Activated CD4-positive, alpha-beta T cell treated with anti-CD3 and anti-CD28 coated beads for 36 hours (primary cell): ENCODE data around the gene SDCCAG8. TPM values are rescaled to one million over a fixed set of nuclear protein-coding genes. Genes with fewer than 3 reads are reported as not detected.

Experiments
- ATAC-seq: fragments of 200-7000 bp; cut with Tn5 transposase; one replicate; pipeline ENCODE4 v1.10.0; 2021; ENCODE audit warnings: mild to moderate bottlenecking, moderate library complexity
- CTCF ChIA-PET: fragments of 350-600 bp; sonication (Branson Sonifier 250); formaldehyde crosslinking; loops from one replicate; lab custom pipeline; 2021; ENCODE audit warnings: antibody characterized with exemption; lab: Charles Lee
- POLR2A ChIA-PET: fragments of 350-600 bp; sonication (Branson Sonifier 250); formaldehyde crosslinking; loops from one replicate; lab custom pipeline; 2021; ENCODE audit warnings: antibody characterized with exemption, inconsistent platforms; lab: Charles Lee
- DNase-seq: peaks from one replicate; pipeline ENCODE4 v3.0.0-alpha.2; 2020
- H3K27ac Mint-ChIP-seq: one replicate; pipeline ENCODE4 v1.8.0; 2021; ENCODE audit warnings: mixed read lengths
- H3K27me3 Mint-ChIP-seq: one replicate; pipeline ENCODE4 v1.8.0; 2021; ENCODE audit warnings: mixed read lengths
- H3K36me3 Mint-ChIP-seq: one replicate; pipeline ENCODE4 v1.8.0; 2021; ENCODE audit warnings: low read depth, mixed read lengths
- H3K4me1 Mint-ChIP-seq: one replicate; pipeline ENCODE4 v1.8.0; 2021; ENCODE audit warnings: mixed read lengths
- H3K4me3 Mint-ChIP-seq: one replicate; pipeline ENCODE4 v1.8.0; 2021; ENCODE audit warnings: mild to moderate bottlenecking, moderate library complexity, mixed read lengths
- H3K9me3 Mint-ChIP-seq: one replicate; pipeline ENCODE4 v1.8.0; 2021; ENCODE audit warnings: low read depth, mixed read lengths
- intact Hi-C, 2 experiments: fragments of 100-400 bp; cut with DNase I in 1 of 2; cut with micrococcal nuclease in 1 of 2; formaldehyde crosslinking; loops; one replicate each; pipeline versions ENCODE4 v1.14.2 to v1.15.1; 2022 to 2024; cut with DNase I, micrococcal nuclease
- total RNA-seq, 2 experiments: library from RNA; stranded (reverse); gene quantifications; one replicate each; pipeline ENCODE4 v1.2.3, GENCODE V29; 2021

Gene SDCCAG8
- total RNA-seq, 2 experiments from 2014 or later, result 26.4 to 26.5 TPM

DNA sequence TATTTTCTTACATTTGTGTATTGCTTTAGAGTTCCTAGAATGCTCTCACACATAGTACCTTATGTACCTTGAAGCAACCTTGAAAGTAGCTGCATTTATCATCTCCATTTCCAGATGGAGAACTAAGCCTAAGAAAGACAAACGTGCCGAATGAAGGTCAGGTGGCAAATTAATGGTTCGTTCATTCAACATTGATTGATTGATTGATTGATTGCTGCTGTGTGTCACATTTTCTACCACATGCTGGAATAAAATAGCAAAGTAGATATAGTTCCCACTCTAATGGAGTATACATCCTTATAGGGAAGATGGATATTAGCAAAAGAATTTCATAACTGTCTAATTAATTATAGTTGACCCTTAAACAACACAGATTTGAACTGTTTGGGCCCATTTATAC, 172.2 kb downstream of the SDCCAG8 start:
- ChIA-PET POLR2A (no interaction called here), CTCF (interaction anchor here (1.0 kb wide), 1 partner anchor 9 kb away, joined by 3 read pairs; no protein-coding TSS in a partner anchor)
- H3K9me3 Mint-ChIP-seq, result no peaks in the 10 kb centered on the region
- H3K27ac Mint-ChIP-seq, result no peak overlapping the region
- no peak overlapping the region for H3K4me3 Mint-ChIP-seq
- ATAC-seq, result no peak
- H3K36me3 Mint-ChIP-seq, result peaks cover 13% of the 10 kb centered on the region
- intact Hi-C loops, result no loop called here
- H3K4me1 Mint-ChIP-seq, result no peaks in the 10 kb centered on the region
- no peaks in the 10 kb centered on the region for H3K27me3 Mint-ChIP-seq
- no peak for DNase-seq

DNA sequence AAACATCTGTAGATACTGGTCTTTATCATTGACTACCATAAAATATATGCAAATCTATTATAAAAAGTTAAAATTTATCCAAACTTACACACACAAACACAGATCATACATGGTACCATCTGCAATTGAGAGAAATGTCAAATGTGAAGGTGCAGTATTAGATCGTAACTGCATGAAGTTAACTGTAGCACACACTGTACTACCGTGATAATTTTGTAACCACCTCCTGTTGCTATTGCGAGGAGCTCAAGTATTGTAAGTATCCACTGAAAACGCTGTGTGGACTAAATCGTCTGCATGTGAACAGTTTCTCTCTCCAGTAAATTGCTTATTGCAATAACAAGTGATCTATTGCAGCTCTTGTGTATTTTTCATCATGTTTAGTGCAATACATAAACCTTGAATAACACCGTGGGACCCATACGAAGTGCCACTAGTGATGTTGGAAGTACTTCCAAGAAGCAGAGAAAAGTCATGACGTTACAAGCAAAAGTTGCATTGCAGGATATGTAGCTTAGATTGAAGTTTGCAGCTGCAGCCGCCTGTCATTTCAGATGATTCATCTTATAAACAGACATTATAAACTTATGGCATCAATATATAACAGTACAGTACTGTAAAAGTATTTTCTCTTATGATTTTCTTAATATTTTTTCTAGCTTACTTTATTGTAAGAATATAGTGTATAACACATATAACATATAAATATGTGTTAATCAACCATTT, 172.9 kb downstream of the SDCCAG8 start:
- Mint-ChIP-seq H3K9me3 (no peaks in the 10 kb centered on the region), H3K27me3 (no peaks in the 10 kb centered on the region), H3K36me3 (peaks cover 13% of the 10 kb centered on the region), H3K4me1 (no peaks in the 10 kb centered on the region), H3K27ac (no peak overlapping the region), H3K4me3 (no peak overlapping the region)
- no peak for DNase-seq
- intact Hi-C loops, result no loop called here
- ATAC-seq, result no peak
- POLR2A ChIA-PET, result no interaction called here
- CTCF ChIA-PET, result no interaction called here

DNA sequence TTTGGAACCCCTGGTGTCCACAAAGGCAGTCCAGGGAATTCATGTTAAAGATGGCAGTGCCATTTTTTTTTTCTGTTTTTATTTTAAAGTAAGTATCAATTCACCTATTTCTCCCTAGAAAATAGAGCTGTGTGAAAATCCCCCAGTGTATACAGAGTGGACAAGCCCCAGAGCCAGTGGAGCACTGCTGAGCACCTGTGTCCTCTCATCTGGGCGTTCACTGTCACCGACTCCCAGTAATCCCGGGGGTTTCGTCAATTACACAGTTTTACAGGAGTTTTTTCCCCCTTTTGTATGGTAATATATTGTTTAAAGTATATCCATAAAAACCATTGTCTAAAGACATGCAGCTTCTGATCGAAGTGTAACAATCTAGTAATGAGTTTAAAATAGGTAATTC, 175.8 kb downstream of the SDCCAG8 start:
- H3K4me1 Mint-ChIP-seq, result peaks cover 3% of the 10 kb centered on the region
- no peak overlapping the region for H3K27ac Mint-ChIP-seq
- POLR2A ChIA-PET, result no interaction called here
- H3K9me3 Mint-ChIP-seq, result no peaks in the 10 kb centered on the region
- no peaks in the 10 kb centered on the region for H3K27me3 Mint-ChIP-seq
- peaks cover 9% of the 10 kb centered on the region for H3K36me3 Mint-ChIP-seq
- CTCF ChIA-PET, result no interaction called here
- ATAC-seq (no peak), DNase-seq (no peak)
- no peak overlapping the region for H3K4me3 Mint-ChIP-seq
- intact Hi-C loops, result no loop called here

DNA sequence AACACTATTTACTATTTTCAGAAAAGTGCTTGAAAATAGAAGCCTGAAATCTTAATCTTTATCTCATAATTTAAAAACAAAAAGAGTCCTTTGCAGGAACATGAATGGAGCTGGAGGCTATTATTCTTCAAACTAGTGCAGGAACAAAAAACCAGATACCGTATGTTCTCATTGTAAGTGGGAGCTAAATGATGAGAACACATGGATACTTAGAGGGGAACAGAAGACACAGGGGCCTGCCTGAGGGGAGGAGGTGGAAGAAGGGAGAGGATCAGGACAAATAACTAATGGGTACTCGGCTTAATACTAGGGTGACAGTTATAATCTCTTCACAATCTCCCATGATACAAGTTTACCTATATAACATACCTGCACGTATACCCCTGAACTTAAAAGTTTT, 176.3 kb downstream of the SDCCAG8 start:
- no peak for ATAC-seq
- CTCF ChIA-PET, result no interaction called here

DNA sequence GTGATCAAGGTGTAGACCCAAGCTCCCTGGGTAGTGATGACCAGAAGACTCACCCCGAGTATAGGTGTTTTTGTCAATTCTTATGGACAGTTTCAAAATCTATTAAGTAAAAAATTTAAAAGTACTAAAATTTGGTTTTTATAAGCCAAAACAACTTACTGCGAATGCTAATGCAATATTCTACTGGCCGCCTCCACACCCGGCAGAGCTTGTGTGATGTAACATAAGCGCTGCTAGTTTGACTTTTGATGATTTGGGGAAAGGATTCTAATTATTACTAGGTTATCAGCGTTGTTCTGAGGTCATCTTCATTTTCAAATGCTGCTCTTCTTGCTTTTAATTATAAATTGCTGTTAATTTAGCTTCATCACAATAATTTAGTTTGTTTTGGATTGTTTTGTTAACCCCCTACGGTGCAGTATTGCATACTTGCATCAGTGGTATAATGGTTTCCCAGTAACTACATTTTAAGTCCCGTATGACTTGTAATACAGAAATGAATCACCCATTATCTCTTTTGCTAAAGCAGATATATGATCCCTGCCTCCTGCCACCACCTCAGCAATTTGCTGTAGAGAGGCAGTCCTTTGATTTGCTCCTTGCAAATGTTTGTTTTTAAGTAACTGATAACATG, 178.0 kb downstream of the SDCCAG8 start:
- ChIA-PET CTCF (no interaction called here), POLR2A (no interaction called here)
- Mint-ChIP-seq H3K27me3 (no peaks in the 10 kb centered on the region), H3K9me3 (no peaks in the 10 kb centered on the region), H3K4me3 (no peak overlapping the region), H3K27ac (no peak overlapping the region), H3K4me1 (peaks cover 3% of the 10 kb centered on the region), H3K36me3 (peaks cover 10% of the 10 kb centered on the region)
- DNase-seq (no peak), ATAC-seq (peak; percentile 44)
- intact Hi-C loops, result no loop called here

More for the DNA sequence above, 176.3 kb downstream of the SDCCAG8 start:
- Mint-ChIP-seq H3K4me3 (no peak overlapping the region), H3K27me3 (no peaks in the 10 kb centered on the region), H3K27ac (no peak overlapping the region), H3K4me1 (peaks cover 3% of the 10 kb centered on the region), H3K9me3 (no peaks in the 10 kb centered on the region), H3K36me3 (peaks cover 8% of the 10 kb centered on the region)
- POLR2A ChIA-PET, result no interaction called here
- no peak for DNase-seq
- intact Hi-C loops, result no loop called here

DNA sequence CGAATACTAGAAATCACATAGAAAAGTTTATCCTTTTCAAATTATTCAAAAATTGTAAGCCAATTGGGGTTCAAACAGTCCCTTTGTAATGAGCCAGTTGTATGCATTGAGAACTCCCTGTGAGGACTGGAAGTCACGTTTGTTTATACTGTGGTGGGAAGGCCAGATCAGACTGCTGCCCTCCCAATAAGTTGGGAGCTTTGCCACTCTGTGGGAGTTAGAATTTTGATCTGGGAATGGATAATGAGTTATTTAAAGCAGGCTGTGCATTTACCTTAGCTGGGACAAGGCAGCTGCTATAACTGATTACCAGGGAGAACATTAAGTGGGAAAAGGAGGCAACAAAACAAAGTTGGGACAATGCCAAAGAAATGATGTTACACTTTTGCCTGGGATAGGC, 178.8 kb downstream of the SDCCAG8 start:
- no peak for ATAC-seq
- intact Hi-C loops, result no loop called here
- no peak overlapping the region for H3K27ac Mint-ChIP-seq

DNA sequence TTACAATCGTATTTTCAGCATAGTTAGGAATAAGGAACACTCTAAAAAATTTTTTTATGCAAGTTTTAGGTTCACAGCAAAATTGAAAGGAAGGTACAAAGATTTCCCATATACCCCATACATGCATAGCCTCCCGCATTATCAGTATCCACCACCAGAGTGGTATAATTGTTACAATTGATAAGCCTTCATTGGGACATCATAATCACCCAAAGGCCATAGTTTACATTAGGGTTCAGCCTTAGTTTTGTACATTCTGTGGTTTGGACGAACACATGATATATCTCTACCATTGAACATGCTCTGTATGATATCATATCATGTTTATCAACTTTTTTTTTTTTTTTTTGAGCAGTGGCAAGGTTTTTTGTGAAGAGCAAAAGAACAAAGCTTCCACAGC, 180.0 kb downstream of the SDCCAG8 start:
- Mint-ChIP-seq H3K27ac (no peak overlapping the region), H3K27me3 (no peaks in the 10 kb centered on the region), H3K9me3 (no peaks in the 10 kb centered on the region), H3K4me3 (no peak overlapping the region), H3K4me1 (peaks cover 3% of the 10 kb centered on the region), H3K36me3 (peaks cover 8% of the 10 kb centered on the region)
- DNase-seq (no peak), ATAC-seq (no peak)
- CTCF ChIA-PET, result no interaction called here
- intact Hi-C loops, result no loop called here
- POLR2A ChIA-PET, result no interaction called here

More for the DNA sequence above, 178.8 kb downstream of the SDCCAG8 start:
- H3K36me3 Mint-ChIP-seq, result peaks cover 10% of the 10 kb centered on the region
- POLR2A ChIA-PET, result no interaction called here
- peaks cover 3% of the 10 kb centered on the region for H3K4me1 Mint-ChIP-seq
- no peaks in the 10 kb centered on the region for H3K27me3 Mint-ChIP-seq
- H3K9me3 Mint-ChIP-seq, result no peaks in the 10 kb centered on the region
- no peak for DNase-seq
- CTCF ChIA-PET, result interaction anchor here (0.7 kb wide), 1 partner anchor 279 kb away, joined by 3 read pairs; no protein-coding TSS in a partner anchor
- H3K4me3 Mint-ChIP-seq, result no peak overlapping the region

DNA sequence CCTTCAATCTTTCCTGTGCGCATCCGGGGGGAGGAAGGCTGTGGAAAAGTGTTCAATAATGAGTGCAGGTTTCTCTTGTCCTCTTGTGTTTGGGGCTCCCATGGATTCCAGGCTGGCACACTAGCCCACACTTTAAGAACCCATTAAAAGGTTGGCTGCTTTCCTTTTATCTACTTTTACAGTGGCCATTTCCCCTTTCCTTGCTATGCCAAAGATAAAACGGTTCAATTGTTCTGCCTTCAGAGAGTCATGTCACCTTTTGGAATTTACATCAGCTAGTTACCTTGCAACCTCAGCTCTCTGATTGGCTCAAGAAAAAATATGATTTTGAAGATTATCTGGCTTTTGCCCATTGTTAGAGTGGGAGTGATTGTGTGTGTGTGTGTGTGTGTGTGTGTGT, 182.3 kb downstream of the SDCCAG8 start:
- H3K9me3 Mint-ChIP-seq, result no peaks in the 10 kb centered on the region
- peaks cover 8% of the 10 kb centered on the region for H3K36me3 Mint-ChIP-seq
- H3K4me1 Mint-ChIP-seq, result peaks cover 3% of the 10 kb centered on the region
- no peak overlapping the region for H3K27ac Mint-ChIP-seq
- no peaks in the 10 kb centered on the region for H3K27me3 Mint-ChIP-seq
- ATAC-seq (no peak), DNase-seq (no peak)
- ChIA-PET POLR2A (no interaction called here), CTCF (no interaction called here)
- no peak overlapping the region for H3K4me3 Mint-ChIP-seq
- intact Hi-C loops, result no loop called here

DNA sequence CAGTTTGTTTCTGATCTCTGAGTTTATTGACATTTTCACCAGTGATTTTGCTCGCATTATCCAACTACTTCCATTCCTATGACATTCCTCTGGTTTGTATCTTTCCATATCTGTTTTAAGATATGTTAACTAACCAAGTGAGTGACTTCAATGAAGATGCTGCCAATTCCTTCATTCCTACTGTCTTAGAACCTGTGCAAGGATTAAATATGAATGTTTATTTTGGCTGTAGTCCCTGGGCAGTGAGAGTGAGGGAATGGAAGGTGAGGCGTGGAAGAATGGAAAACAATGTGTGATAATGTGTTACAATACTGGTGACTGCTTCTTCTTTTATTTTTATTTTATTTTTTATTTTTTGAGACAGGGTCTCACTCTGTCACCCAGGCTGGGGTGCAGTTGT, 183.0 kb downstream of the SDCCAG8 start:
- DNase-seq (no peak), ATAC-seq (no peak)
- H3K27ac Mint-ChIP-seq, result no peak overlapping the region
- ChIA-PET POLR2A (no interaction called here), CTCF (no interaction called here)
- intact Hi-C loops, result no loop called here
- H3K36me3 Mint-ChIP-seq, result peaks cover 8% of the 10 kb centered on the region
- H3K4me3 Mint-ChIP-seq, result no peak overlapping the region
- H3K27me3 Mint-ChIP-seq, result no peaks in the 10 kb centered on the region
- peaks cover 3% of the 10 kb centered on the region for H3K4me1 Mint-ChIP-seq
- H3K9me3 Mint-ChIP-seq, result no peaks in the 10 kb centered on the region

DNA sequence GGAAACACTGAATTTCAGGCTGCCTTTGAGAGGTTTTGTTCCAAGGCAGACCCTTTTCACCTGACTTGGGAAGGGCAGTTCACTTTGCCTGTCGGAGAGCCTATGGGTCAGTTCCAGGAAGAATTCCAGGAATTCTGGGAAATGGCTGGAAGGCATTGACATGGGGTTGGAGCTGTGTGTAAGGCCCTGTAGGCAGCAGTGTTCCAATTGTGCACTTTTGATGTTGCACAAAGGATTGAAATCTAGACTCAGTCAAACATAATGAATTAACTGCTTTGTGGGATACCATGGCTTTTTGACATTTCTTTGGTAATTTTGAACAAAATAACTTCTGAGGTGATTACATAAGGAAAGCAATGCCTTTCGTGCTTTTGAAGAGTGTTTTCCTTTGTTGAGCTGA, 184.6 kb downstream of the SDCCAG8 start:
- CTCF ChIA-PET, result no interaction called here
- H3K9me3 Mint-ChIP-seq, result no peaks in the 10 kb centered on the region

DNA sequence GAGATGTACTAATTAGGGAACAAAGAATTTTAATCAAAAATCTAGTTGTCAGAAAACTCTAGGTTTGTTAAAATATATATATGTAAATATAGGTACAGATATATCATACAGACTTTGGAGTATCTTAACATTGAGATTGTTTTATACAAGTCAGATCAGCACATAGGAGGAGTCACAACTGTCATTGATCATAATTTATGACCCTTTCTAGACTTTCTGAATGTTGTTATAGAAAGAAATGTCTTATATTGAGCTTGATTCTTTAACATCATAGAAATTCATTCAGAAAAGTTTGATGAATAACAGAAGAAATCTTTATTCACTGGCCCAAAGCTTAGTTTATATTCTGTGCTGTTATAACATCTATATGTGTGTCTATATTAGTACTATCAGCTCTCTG, 185.8 kb downstream of the SDCCAG8 start:
- H3K4me3 Mint-ChIP-seq, result no peak overlapping the region
- POLR2A ChIA-PET, result no interaction called here
- ATAC-seq, result no peak

More for the DNA sequence above, 184.6 kb downstream of the SDCCAG8 start:
- intact Hi-C loops, result no loop called here
- H3K27ac Mint-ChIP-seq, result no peak overlapping the region
- H3K4me1 Mint-ChIP-seq, result no peaks in the 10 kb centered on the region
- no peak overlapping the region for H3K4me3 Mint-ChIP-seq
- DNase-seq, result no peak
- H3K27me3 Mint-ChIP-seq, result no peaks in the 10 kb centered on the region
- peaks cover 8% of the 10 kb centered on the region for H3K36me3 Mint-ChIP-seq
- ATAC-seq, result no peak
- POLR2A ChIA-PET, result no interaction called here

DNA sequence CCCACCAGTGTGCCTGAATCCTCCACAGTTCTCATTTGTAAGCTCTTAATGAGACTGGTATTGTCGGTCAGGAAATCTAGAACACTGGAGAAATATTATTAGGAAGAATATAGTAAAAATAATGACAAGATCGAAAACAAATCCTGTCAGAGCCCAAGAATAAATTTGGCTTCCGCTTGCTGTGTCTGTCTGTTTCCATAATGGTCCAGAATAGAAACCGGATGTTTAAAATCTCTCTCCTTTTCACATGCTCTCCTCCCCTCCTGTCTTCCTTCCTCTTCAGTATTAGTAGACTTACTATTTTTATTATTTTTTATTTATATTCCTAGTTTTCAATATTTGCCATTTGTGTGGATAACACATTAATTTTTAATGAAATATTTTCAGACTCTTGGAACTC, 187.7 kb downstream of the SDCCAG8 start:
- Mint-ChIP-seq H3K27ac (no peak overlapping the region), H3K4me1 (peaks cover 2% of the 10 kb centered on the region), H3K36me3 (peaks cover 7% of the 10 kb centered on the region), H3K9me3 (no peaks in the 10 kb centered on the region), H3K4me3 (no peak overlapping the region), H3K27me3 (no peaks in the 10 kb centered on the region)
- no peak for DNase-seq
- ChIA-PET POLR2A (no interaction called here), CTCF (interaction anchor here (1.1 kb wide), 1 partner anchor 828 kb away, joined by 3 read pairs; no protein-coding TSS in a partner anchor)
- no peak for ATAC-seq
- intact Hi-C loops, result no loop called here

More for the DNA sequence above, 185.8 kb downstream of the SDCCAG8 start:
- H3K36me3 Mint-ChIP-seq, result peaks cover 11% of the 10 kb centered on the region
- CTCF ChIA-PET, result no interaction called here
- H3K4me1 Mint-ChIP-seq, result no peaks in the 10 kb centered on the region
- no peaks in the 10 kb centered on the region for H3K9me3 Mint-ChIP-seq
- intact Hi-C loops, result no loop called here
- DNase-seq, result no peak
- H3K27me3 Mint-ChIP-seq, result no peaks in the 10 kb centered on the region
- no peak overlapping the region for H3K27ac Mint-ChIP-seq
